GM23248 (cell line): ENCODE data around the gene FAM131A. TPM values are rescaled to one million over a fixed set of nuclear protein-coding genes. Genes with fewer than 3 reads are reported as not detected.

Experiments used
- DNase-seq: peaks from one replicate; pipeline ENCODE4 v3.0.0-alpha.2; 2015
- H2AFZ ChIP-seq: fragments of 200-600 bp; sonication (generic); 2 replicates; pipeline ENCODE4 v1.6.1; 2016; ENCODE audit warnings: antibody characterized with exemption
- H3F3A ChIP-seq: fragments of 200-600 bp; sonication (generic); 2 replicates; pipeline ENCODE4 v1.6.1; 2016; ENCODE audit warnings: mild to moderate bottlenecking, antibody characterized with exemption, mixed run types; ENCODE audit not compliant: insufficient read depth
- H3K27ac ChIP-seq: fragments of 200-600 bp; sonication (generic); 2 replicates; pipeline ENCODE4 v1.5.1; 2016; ENCODE audit warnings: mild to moderate bottlenecking
- H3K27me3 ChIP-seq: fragments of 200-600 bp; sonication (generic); replicated peaks from 2 replicates; pipeline ENCODE4 v1.6.1; 2016; ENCODE audit warnings: mild to moderate bottlenecking; ENCODE audit not compliant: insufficient read depth
- H3K36me3 ChIP-seq: fragments of 200-600 bp; sonication (generic); 2 replicates; pipeline ENCODE4 v1.6.1; 2016; ENCODE audit warnings: low read depth, mild to moderate bottlenecking
- H3K4me1 ChIP-seq: fragments of 200-600 bp; sonication (generic); 2 replicates; pipeline ENCODE4 v1.6.1; 2016; ENCODE audit warnings: mild to moderate bottlenecking; ENCODE audit not compliant: insufficient read depth
- H3K4me2 ChIP-seq: fragments of 200-600 bp; sonication (generic); one replicate; pipeline ENCODE4 v1.6.1; 2016; ENCODE audit warnings: mild to moderate bottlenecking; ENCODE audit not compliant: unreplicated experiment
- H3K4me3 ChIP-seq: fragments of 200-600 bp; sonication (generic); 2 replicates; pipeline ENCODE4 v1.5.1; 2016; ENCODE audit warnings: mild to moderate bottlenecking
- H3K79me2 ChIP-seq: fragments of 200-600 bp; sonication (generic); 2 replicates; pipeline ENCODE4 v1.6.1; 2016; ENCODE audit warnings: mild to moderate bottlenecking; ENCODE audit not compliant: insufficient read depth
- H3K9ac ChIP-seq: fragments of 200-600 bp; sonication (generic); 2 replicates; pipeline ENCODE4 v1.6.1; 2016; ENCODE audit warnings: mild to moderate bottlenecking
- H3K9me2 ChIP-seq: fragments of 200-600 bp; sonication (generic); 2 replicates; pipeline ENCODE4 v1.6.1; 2016; ENCODE audit warnings: mixed run types, mild to moderate bottlenecking, moderate library complexity; ENCODE audit not compliant: insufficient read depth
- H3K9me3 ChIP-seq: fragments of 200-600 bp; sonication (generic); one replicate; pipeline ENCODE4 v1.6.1; 2017; ENCODE audit warnings: low read depth
- H4K20me1 ChIP-seq: fragments of 200-600 bp; sonication (generic); 2 replicates; pipeline ENCODE4 v1.6.0; 2016; ENCODE audit not compliant: insufficient read depth
- EZH2 ChIP-seq: fragments of 200-600 bp; sonication (generic); IDR thresholded peaks from 2 replicates; pipeline ENCODE4 v1.6.1; 2018; ENCODE audit warnings: antibody characterized with exemption, mild to moderate bottlenecking; ENCODE audit not compliant: insufficient read depth, poor library complexity, severe bottlenecking
- EZH2phosphoT487 ChIP-seq: fragments of 200-600 bp; sonication (generic); IDR thresholded peaks from 2 replicates; pipeline ENCODE4 v1.6.1; 2018; ENCODE audit warnings: antibody characterized with exemption, moderate library complexity, mild to moderate bottlenecking, low read depth; ENCODE audit not compliant: insufficient read depth
- WGBS, 2 experiments: methylation state at CpG; one replicate each; pipeline ENCODE4 v1.1.6; 2015 to 2017; ENCODE audit warnings: low lambda C conversion rate in 2 of 2, low coverage in 1 of 2; ENCODE audit errors: missing lambda C conversion rate in 2 of 2; 5-methylcytosine and 5-hydroxymethylcytosine counted together
- in situ Hi-C: fragments of 300-500 bp; cut with MboI; formaldehyde crosslinking; loops from 2 replicates; pipeline ENCODE4 v1.15.0; 2020
- polyA plus RNA-seq: library from polyadenylated mRNA; unstranded; fragments of >200 nt; fragmentation: Nextera tagmentation; extraction: Ambion mirVana; gene quantifications from 2 replicates; pipeline ENCODE4 v1.2.1, GENCODE V29; 2016
- total RNA-seq: library from RNA; depleted of rRNA; stranded (reverse); fragments of >200 nt; shearing (Covaris generic); gene quantifications from 2 replicates; pipeline ENCODE4 v1.2.3, GENCODE V29; 2014

FAM131A gene
- total and polyA plus RNA-seq, 2 experiments from 2014 or later = 7.0 to 24.5 TPM

GRCh38 chr3:184291738-184292445 lies 45.5 kb upstream of the FAM131A start:
- Histone ChIP-seq H3K79me2 (no peaks in the 10 kb centered on the region), H3F3A (no peaks in the 10 kb centered on the region), H3K4me3 (no peak overlapping the region), H3K27me3 (no peaks in the 10 kb centered on the region), H4K20me1 (no peaks in the 10 kb centered on the region), H3K27ac (no peak overlapping the region), H2AFZ (no peak overlapping the region), H3K9ac (no peak overlapping the region), H3K4me1 (no peaks in the 10 kb centered on the region), H3K9me3 (no peaks in the 10 kb centered on the region), H3K4me2 (no peak overlapping the region), H3K36me3 (no peaks in the 10 kb centered on the region), H3K9me2 (no peaks in the 10 kb centered on the region)
- TF ChIP-seq EZH2 (no peak), EZH2phosphoT487 (no peak)
- 88 to 89% methylated on average over 21 of the region's 21 CpGs for WGBS, 2 experiments
- in situ Hi-C loops = no loop called here
- no peak for DNase-seq

- no peak for TF ChIP-seq EZH2phosphoT487
- no peak for TF ChIP-seq EZH2
- H3K4me1 ChIP-seq = peaks cover 8% of the 10 kb centered on the region
- H3K9me3 ChIP-seq = no peaks in the 10 kb centered on the region
- peaks cover 13% of the 10 kb centered on the region for H3F3A ChIP-seq
- peaks cover 4% of the 10 kb centered on the region; the same call in 1 of the 2 replicates for H3K36me3 ChIP-seq
- H3K27ac ChIP-seq = no peak overlapping the region
- H3K4me3 ChIP-seq = no peak overlapping the region
- H2AFZ ChIP-seq = no peak overlapping the region
- no peak overlapping the region for H3K4me2 ChIP-seq
- no peaks in the 10 kb centered on the region for H3K27me3 ChIP-seq
- WGBS, 2 experiments = 32 to 34% methylated on average over 3 of the region's 3 CpGs
- DNase-seq = no peak
- H4K20me1 ChIP-seq = no peaks in the 10 kb centered on the region
- H3K9ac ChIP-seq = no peak overlapping the region
- in situ Hi-C loops = no loop called here
- H3K9me2 ChIP-seq = no peaks in the 10 kb centered on the region
- peaks cover 18% of the 10 kb centered on the region for H3K79me2 ChIP-seq
Measured at GRCh38 chr3:184295771-184296170, 41.6 kb upstream of the FAM131A start.

GRCh38 chr3:184296616-184297015 lies 40.8 kb upstream of the FAM131A start:
- Histone ChIP-seq H3K9me2 (no peaks in the 10 kb centered on the region), H3K79me2 (peaks cover 26% of the 10 kb centered on the region), H3K4me1 (peaks cover 17% of the 10 kb centered on the region), H3K4me2 (no peak overlapping the region), H3K36me3 (peaks cover 12% of the 10 kb centered on the region), H3F3A (peaks cover 21% of the 10 kb centered on the region), H3K9ac (no peak overlapping the region), H4K20me1 (no peaks in the 10 kb centered on the region), H3K4me3 (no peak overlapping the region), H3K27ac (no peak overlapping the region), H3K27me3 (no peaks in the 10 kb centered on the region), H2AFZ (no peak overlapping the region), H3K9me3 (no peaks in the 10 kb centered on the region)
- 74 to 90% methylated on average over 6 to 7 of the region's 7 CpGs for WGBS, 2 experiments
- in situ Hi-C loops = no loop called here
- TF ChIP-seq EZH2phosphoT487 (no peak), EZH2 (no peak)
- no peak for DNase-seq

GRCh38 chr3:184298759-184299487 lies 38.5 kb upstream of the FAM131A start, which contains the start of gene PSMD2:
PSMD2 (plus strand) TSS chr3:184299241; CDS start chr3:184299267, 26 bp downstream.
- in situ Hi-C loops = no loop called here
- Histone ChIP-seq H3K27ac (peak within 1 kb of the TSS; percentile 83), H3K27me3 (no peaks in the 10 kb centered on the region), H3F3A (peaks cover 25% of the 10 kb centered on the region), H3K79me2 (peaks cover 49% of the 10 kb centered on the region), H3K36me3 (peaks cover 35% of the 10 kb centered on the region), H4K20me1 (no peaks in the 10 kb centered on the region), H3K9ac (peak within 1 kb of the TSS; percentile 91), H3K4me3 (peak within 1 kb of the TSS; percentile 97), H2AFZ (peak within 1 kb of the TSS; percentile 99), H3K4me2 (peak within 1 kb of the TSS; percentile 91), H3K9me2 (no peaks in the 10 kb centered on the region), H3K4me1 (peaks cover 19% of the 10 kb centered on the region), H3K9me3 (no peaks in the 10 kb centered on the region)
- WGBS, 2 experiments = 0 to 1% methylated on average over 53 to 69 of the region's 78 CpGs
- TF ChIP-seq EZH2 (no peak), EZH2phosphoT487 (no peak)
- DNase-seq = peak; percentile 98
